A673 (cell line): ENCODE measurements around the gene ERGIC3.

Source experiments
- EZH2 ChIP-seq: fragments of 200-600 bp; sonication (generic); IDR thresholded peaks from 2 replicates; pipeline ENCODE4 v1.6.1; 2017; ENCODE audit warnings: borderline replicate concordance, low read depth, mild to moderate bottlenecking, mixed read lengths, antibody characterized with exemption, low read length; ENCODE audit not compliant: poor library complexity, severe bottlenecking
- TF ChIP-seq, protein P1 (sequence below): fragments of 300-800, 200-600 bp; sonication (generic); conservative IDR thresholded peaks from 2 replicates; pipeline ENCODE4 v1.5.1; 2017; ENCODE audit warnings: low read depth, mild to moderate bottlenecking, antibody characterized with exemption, low read length, moderate library complexity, mixed read lengths

DNA sequence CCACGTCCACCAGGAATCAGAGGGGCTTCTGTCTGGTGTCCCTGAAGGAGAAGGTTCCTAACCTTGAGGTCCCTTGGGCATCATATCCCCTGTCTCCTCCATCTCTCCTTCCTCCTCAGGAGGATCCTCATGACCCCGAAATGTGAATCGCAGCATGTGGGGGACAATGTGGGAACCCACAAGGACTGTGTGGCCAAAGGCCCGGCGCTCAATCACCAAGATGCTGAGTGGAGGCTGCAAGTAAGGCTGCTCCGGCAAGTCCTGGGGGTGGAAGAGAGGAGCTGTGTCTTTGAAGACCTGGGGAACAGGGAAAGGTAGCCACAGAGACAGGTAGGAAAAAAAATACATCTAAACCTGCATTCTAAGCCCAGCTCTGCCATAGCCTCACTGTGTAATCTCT, 37.3 kb downstream of the ERGIC3 start:
- TF ChIP-seq, protein P1, sequence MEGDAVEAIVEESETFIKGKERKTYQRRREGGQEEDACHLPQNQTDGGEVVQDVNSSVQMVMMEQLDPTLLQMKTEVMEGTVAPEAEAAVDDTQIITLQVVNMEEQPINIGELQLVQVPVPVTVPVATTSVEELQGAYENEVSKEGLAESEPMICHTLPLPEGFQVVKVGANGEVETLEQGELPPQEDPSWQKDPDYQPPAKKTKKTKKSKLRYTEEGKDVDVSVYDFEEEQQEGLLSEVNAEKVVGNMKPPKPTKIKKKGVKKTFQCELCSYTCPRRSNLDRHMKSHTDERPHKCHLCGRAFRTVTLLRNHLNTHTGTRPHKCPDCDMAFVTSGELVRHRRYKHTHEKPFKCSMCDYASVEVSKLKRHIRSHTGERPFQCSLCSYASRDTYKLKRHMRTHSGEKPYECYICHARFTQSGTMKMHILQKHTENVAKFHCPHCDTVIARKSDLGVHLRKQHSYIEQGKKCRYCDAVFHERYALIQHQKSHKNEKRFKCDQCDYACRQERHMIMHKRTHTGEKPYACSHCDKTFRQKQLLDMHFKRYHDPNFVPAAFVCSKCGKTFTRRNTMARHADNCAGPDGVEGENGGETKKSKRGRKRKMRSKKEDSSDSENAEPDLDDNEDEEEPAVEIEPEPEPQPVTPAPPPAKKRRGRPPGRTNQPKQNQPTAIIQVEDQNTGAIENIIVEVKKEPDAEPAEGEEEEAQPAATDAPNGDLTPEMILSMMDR = no peak
- TF ChIP-seq EZH2 = no peak
